Measurements from ENCODE around the gene TMEM11.

TMEM11 gene

GRCh38 chr17:21247552-21248258, 33.7 kb upstream of the TMEM11 start:
- no peak for TF ChIP-seq CTCF (IDR thresholded peaks at IDR 0.05; ENCODE audit: borderline replicate concordance, insufficient read depth, low read depth, low read length)
- no peak overlapping the region for H3K4me3 ChIP-seq (ENCODE audit: low read depth, low read length)

- no peak overlapping the region for H3K4me3 ChIP-seq (ENCODE audit: low read depth, low read length)
- TF ChIP-seq CTCF (IDR thresholded peaks at IDR 0.05; ENCODE audit: borderline replicate concordance, insufficient read depth, low read depth, low read length), result no peak
Measured at GRCh38 chr17:21246698-21247097, 32.7 kb upstream of the TMEM11 start.

GRCh38 chr17:21245639-21246084, 31.7 kb upstream of the TMEM11 start:
- TF ChIP-seq CTCF (IDR thresholded peaks at IDR 0.05; ENCODE audit: borderline replicate concordance, insufficient read depth, low read depth, low read length), result no peak
- no peak overlapping the region for H3K4me3 ChIP-seq (ENCODE audit: low read depth, low read length)

- H3K4me3 ChIP-seq (ENCODE audit: low read depth, low read length), result no peak overlapping the region
- no peak for TF ChIP-seq CTCF (IDR thresholded peaks at IDR 0.05; ENCODE audit: borderline replicate concordance, insufficient read depth, low read depth, low read length)
Measured at GRCh38 chr17:21243516-21244303, 29.7 kb upstream of the TMEM11 start.

GRCh38 chr17:21242780-21243515, 29.0 kb upstream of the TMEM11 start:
- H3K4me3 ChIP-seq (ENCODE audit: low read depth, low read length), result no peak overlapping the region
- no peak for TF ChIP-seq CTCF (IDR thresholded peaks at IDR 0.05; ENCODE audit: borderline replicate concordance, insufficient read depth, low read depth, low read length)

- H3K4me3 ChIP-seq (ENCODE audit: low read depth, low read length), result no peak overlapping the region
- no peak for TF ChIP-seq CTCF (IDR thresholded peaks at IDR 0.05; ENCODE audit: borderline replicate concordance, insufficient read depth, low read depth, low read length)
Measured at GRCh38 chr17:21242026-21242697, 28.2 kb upstream of the TMEM11 start.
